Activated CD8-positive, alpha-beta T cell treated with anti-CD3 and anti-CD28 coated beads for 36 hours (primary cell): ENCODE measurements around the gene SDK2. TPM values are rescaled to one million over a fixed set of nuclear protein-coding genes. Genes with fewer than 3 reads are reported as not detected.

ENCODE experiments used
- ATAC-seq: fragments of 200-7000 bp; cut with Tn5 transposase; one replicate; pipeline ENCODE4 v1.10.0; 2021; ENCODE audit warnings: mild to moderate bottlenecking, moderate library complexity
- CTCF ChIA-PET: fragments of 350-600 bp; sonication (Branson Sonifier 250); formaldehyde crosslinking; loops from one replicate; lab custom pipeline; 2021; ENCODE audit warnings: antibody characterized with exemption; lab: Charles Lee
- POLR2A ChIA-PET: fragments of 350-600 bp; sonication (Branson Sonifier 250); formaldehyde crosslinking; loops from one replicate; lab custom pipeline; 2021; ENCODE audit warnings: antibody characterized with exemption; lab: Charles Lee
- DNase-seq: peaks from one replicate; pipeline ENCODE4 v3.0.0-alpha.2; 2020
- H3K27ac Mint-ChIP-seq: one replicate; pipeline ENCODE4 v1.8.0; 2021; ENCODE audit warnings: mild to moderate bottlenecking, mixed read lengths
- H3K27me3 Mint-ChIP-seq: one replicate; pipeline ENCODE4 v1.8.0; 2021; ENCODE audit warnings: mixed read lengths
- H3K36me3 Mint-ChIP-seq: one replicate; pipeline ENCODE4 v1.8.0; 2021; ENCODE audit warnings: low read depth, mixed read lengths
- H3K4me1 Mint-ChIP-seq: one replicate; pipeline ENCODE4 v1.8.0; 2021; ENCODE audit warnings: low read depth, mixed read lengths
- H3K4me3 Mint-ChIP-seq: one replicate; pipeline ENCODE4 v1.8.0; 2021; ENCODE audit warnings: mild to moderate bottlenecking, moderate library complexity, mixed read lengths
- H3K9me3 Mint-ChIP-seq: one replicate; pipeline ENCODE4 v1.8.0; 2021; ENCODE audit warnings: mixed read lengths
- intact Hi-C: fragments of 100-400 bp; cut with micrococcal nuclease; formaldehyde crosslinking; loops from one replicate; pipeline ENCODE4 v1.10.0; 2022
- total RNA-seq, 2 experiments: library from RNA; stranded (reverse); gene quantifications; one replicate each; pipeline ENCODE4 v1.2.3, GENCODE V29; 2021
- TF ChIP-seq, protein P1 (sequence below): fragments of 200-600 bp; IDR thresholded peaks from one replicate; pipeline ENCODE4 v1.8.0; 2022; ENCODE audit warnings: antibody characterized with exemption, mild to moderate bottlenecking

The SDK2 gene
- total RNA-seq, 2 experiments from 2014 or later: 3.2 to 3.3 TPM

- DNase-seq (no peak), ATAC-seq (no peak)
- H3K4me1 Mint-ChIP-seq: peaks cover 4% of the 10 kb centered on the region
- H3K27me3 Mint-ChIP-seq: no peaks in the 10 kb centered on the region
- POLR2A ChIA-PET: no interaction called here
- no peak overlapping the region for H3K4me3 Mint-ChIP-seq
- CTCF ChIA-PET: no interaction called here
- TF ChIP-seq, protein P1, sequence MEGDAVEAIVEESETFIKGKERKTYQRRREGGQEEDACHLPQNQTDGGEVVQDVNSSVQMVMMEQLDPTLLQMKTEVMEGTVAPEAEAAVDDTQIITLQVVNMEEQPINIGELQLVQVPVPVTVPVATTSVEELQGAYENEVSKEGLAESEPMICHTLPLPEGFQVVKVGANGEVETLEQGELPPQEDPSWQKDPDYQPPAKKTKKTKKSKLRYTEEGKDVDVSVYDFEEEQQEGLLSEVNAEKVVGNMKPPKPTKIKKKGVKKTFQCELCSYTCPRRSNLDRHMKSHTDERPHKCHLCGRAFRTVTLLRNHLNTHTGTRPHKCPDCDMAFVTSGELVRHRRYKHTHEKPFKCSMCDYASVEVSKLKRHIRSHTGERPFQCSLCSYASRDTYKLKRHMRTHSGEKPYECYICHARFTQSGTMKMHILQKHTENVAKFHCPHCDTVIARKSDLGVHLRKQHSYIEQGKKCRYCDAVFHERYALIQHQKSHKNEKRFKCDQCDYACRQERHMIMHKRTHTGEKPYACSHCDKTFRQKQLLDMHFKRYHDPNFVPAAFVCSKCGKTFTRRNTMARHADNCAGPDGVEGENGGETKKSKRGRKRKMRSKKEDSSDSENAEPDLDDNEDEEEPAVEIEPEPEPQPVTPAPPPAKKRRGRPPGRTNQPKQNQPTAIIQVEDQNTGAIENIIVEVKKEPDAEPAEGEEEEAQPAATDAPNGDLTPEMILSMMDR: no peak
- no peaks in the 10 kb centered on the region for H3K36me3 Mint-ChIP-seq
- H3K9me3 Mint-ChIP-seq: no peaks in the 10 kb centered on the region
- no peak overlapping the region for H3K27ac Mint-ChIP-seq
- intact Hi-C loops: no loop called here
Measured at GRCh38 chr17:73625006-73625405, 19.2 kb downstream of the SDK2 start.

GRCh38 chr17:73624496-73624988 is 19.7 kb downstream of the SDK2 start:
- H3K4me1 Mint-ChIP-seq: peaks cover 4% of the 10 kb centered on the region
- no peak overlapping the region for H3K4me3 Mint-ChIP-seq
- ATAC-seq (no peak), DNase-seq (no peak)
- intact Hi-C loops: no loop called here
- H3K36me3 Mint-ChIP-seq: no peaks in the 10 kb centered on the region
- TF ChIP-seq, protein P1: no peak
- ChIA-PET CTCF (no interaction called here), POLR2A (no interaction called here)
- no peak overlapping the region for H3K27ac Mint-ChIP-seq
- H3K27me3 Mint-ChIP-seq: no peaks in the 10 kb centered on the region
- no peaks in the 10 kb centered on the region for H3K9me3 Mint-ChIP-seq

- Mint-ChIP-seq H3K27me3 (no peaks in the 10 kb centered on the region), H3K9me3 (no peaks in the 10 kb centered on the region), H3K4me3 (no peak overlapping the region), H3K4me1 (peaks cover under 1% of the 10 kb centered on the region), H3K27ac (no peak overlapping the region), H3K36me3 (no peaks in the 10 kb centered on the region)
- ChIA-PET POLR2A (no interaction called here), CTCF (no interaction called here)
- TF ChIP-seq, protein P1: no peak
- intact Hi-C loops: no loop called here
- DNase-seq (no peak), ATAC-seq (no peak)
Measured at GRCh38 chr17:73623818-73624217, 20.4 kb downstream of the SDK2 start.

GRCh38 chr17:73623247-73623646 is 21.0 kb downstream of the SDK2 start:
- Mint-ChIP-seq H3K9me3 (no peaks in the 10 kb centered on the region), H3K4me1 (no peaks in the 10 kb centered on the region), H3K4me3 (no peak overlapping the region), H3K36me3 (no peaks in the 10 kb centered on the region), H3K27me3 (no peaks in the 10 kb centered on the region), H3K27ac (no peak overlapping the region)
- no peak for ATAC-seq
- ChIA-PET POLR2A (interaction anchor here (0.6 kb wide), 1 partner anchor 488 kb away, joined by 3 read pairs; no protein-coding TSS in a partner anchor), CTCF (no interaction called here)
- intact Hi-C loops: no loop called here
- DNase-seq: no peak
- TF ChIP-seq, protein P1: no peak

GRCh38 chr17:73622381-73622780 is 21.9 kb downstream of the SDK2 start:
- TF ChIP-seq, protein P1: no peak
- DNase-seq: no peak
- H3K4me3 Mint-ChIP-seq: no peak overlapping the region
- CTCF ChIA-PET: no interaction called here
- H3K9me3 Mint-ChIP-seq: no peaks in the 10 kb centered on the region
- no peaks in the 10 kb centered on the region for H3K27me3 Mint-ChIP-seq
- POLR2A ChIA-PET: no interaction called here
- no peak overlapping the region for H3K27ac Mint-ChIP-seq
- ATAC-seq: no peak
- intact Hi-C loops: no loop called here
- H3K36me3 Mint-ChIP-seq: no peaks in the 10 kb centered on the region
- H3K4me1 Mint-ChIP-seq: no peaks in the 10 kb centered on the region
